ENCODE data around the gene RASAL1.
"Not testable (repeated sequence)": the region's sequence is repeated elsewhere in the genome, so short reads cannot be mapped to it uniquely, and the experiment has no call there.

The RASAL1 gene

GRCh38 chr12:113141716-113142115 lies 6.2 kb upstream of the RASAL1 start:
- not testable (repeated sequence) for DNase-seq (ENCODE audit: low read depth)

GRCh38 chr12:113140706-113141105 lies 5.1 kb upstream of the RASAL1 start:
- no peak for DNase-seq (ENCODE audit: low read depth)

- no peak for DNase-seq (ENCODE audit: low read depth)
Measured at GRCh38 chr12:113138826-113139225, 3.3 kb upstream of the RASAL1 start.

- DNase-seq (ENCODE audit: low read depth): no peak
Measured at GRCh38 chr12:113137861-113138783, 2.6 kb upstream of the RASAL1 start.

GRCh38 chr12:113136990-113137511 lies 1.5 kb upstream of the RASAL1 start:
- DNase-seq (ENCODE audit: low read depth): no peak

GRCh38 chr12:113136128-113136989 lies 798 bp upstream of the RASAL1 start:
- DNase-seq (ENCODE audit: low read depth): peak; percentile 33

- no peak for DNase-seq (ENCODE audit: low read depth)
Measured at GRCh38 chr12:113134521-113134951, 1.0 kb downstream of the RASAL1 start.

GRCh38 chr12:113134071-113134470 lies 1.5 kb downstream of the RASAL1 start:
- DNase-seq (ENCODE audit: low read depth): no peak

- DNase-seq (ENCODE audit: low read depth): no peak
Measured at GRCh38 chr12:113133666-113134065, 1.9 kb downstream of the RASAL1 start.

- DNase-seq (ENCODE audit: low read depth): no peak
Measured at GRCh38 chr12:113133036-113133435, 2.5 kb downstream of the RASAL1 start.

GRCh38 chr12:113131556-113131955 lies 4.0 kb downstream of the RASAL1 start:
- DNase-seq (ENCODE audit: low read depth): no peak

GRCh38 chr12:113130457-113131135 lies 5.0 kb downstream of the RASAL1 start:
- no peak for DNase-seq (ENCODE audit: low read depth)

- no peak for DNase-seq (ENCODE audit: low read depth)
Measured at GRCh38 chr12:113129664-113130456, 5.7 kb downstream of the RASAL1 start.

GRCh38 chr12:113128802-113129663 lies 6.5 kb downstream of the RASAL1 start:
- no peak for DNase-seq (ENCODE audit: low read depth)

- DNase-seq (ENCODE audit: low read depth): no peak
Measured at GRCh38 chr12:113127791-113128199, 7.8 kb downstream of the RASAL1 start.

- DNase-seq (ENCODE audit: low read depth): no peak
Measured at GRCh38 chr12:113120670-113121370, 14.7 kb downstream of the RASAL1 start.

GRCh38 chr12:113119980-113120669 lies 15.4 kb downstream of the RASAL1 start:
- no peak for DNase-seq (ENCODE audit: low read depth)

GRCh38 chr12:113118142-113118541 lies 17.4 kb downstream of the RASAL1 start:
- no peak for DNase-seq (ENCODE audit: low read depth)

GRCh38 chr12:113117684-113118083 lies 17.9 kb downstream of the RASAL1 start:
- not testable (repeated sequence) for DNase-seq (ENCODE audit: low read depth)

Measured in T-helper 22 cell (primary cell).